Left ventricle myocardium inferior (tissue), 1 donor: ENCODE results near the gene ROBO3. TPM values are rescaled to one million over a fixed set of nuclear protein-coding genes. Genes with fewer than 3 reads are reported as not detected.

ENCODE experiments used
- DNase-seq: peaks from one replicate; pipeline ENCODE4 v3.0.0-alpha.2; 2020
- H3K27ac ChIP-seq: fragments of 200-600 bp; replicated peaks from 2 replicates; pipeline ENCODE4 v1.8.0; 2021
- H3K27me3 ChIP-seq: fragments of 200-600 bp; 2 replicates; pipeline ENCODE4 v1.8.0; 2021; ENCODE audit warnings: low read depth
- H3K36me3 ChIP-seq: fragments of 200-600 bp; 2 replicates; pipeline ENCODE4 v1.8.0; 2021
- H3K4me1 ChIP-seq: fragments of 200-600 bp; 2 replicates; pipeline ENCODE4 v1.8.0; 2021
- H3K4me3 ChIP-seq: fragments of 200-600 bp; 2 replicates; pipeline ENCODE4 v1.8.0; 2021; ENCODE audit warnings: mild to moderate bottlenecking, moderate library complexity
- H3K9me3 ChIP-seq: fragments of 200-600 bp; replicated peaks from 2 replicates; pipeline ENCODE4 v1.8.0; 2021
- intact Hi-C: fragments of 100-400 bp; cut with micrococcal nuclease; formaldehyde crosslinking; loops from one replicate; pipeline ENCODE4 v1.11.0; 2022
- total RNA-seq: library from RNA; stranded (reverse); fragmentation: NEBNext Ultra II Directional; extraction: Animal tissue kit (Norgen Biotek cat#: 25700); gene quantifications from one replicate; pipeline ENCODE4 v1.2.1, GENCODE V29; 2021
- TF ChIP-seq, protein P1 (sequence below): fragments of 200-600 bp; IDR thresholded peaks from 2 replicates; pipeline ENCODE4 v1.8.0; 2021; ENCODE audit warnings: antibody characterized with exemption, mild to moderate bottlenecking, borderline replicate concordance
- donor health status: DM: no; HTN: yes; CAD: no; lungs with severe emphysema.

ROBO3 gene
- total RNA-seq, 1 donor from 2014 or later = 3.9 TPM

DNA sequence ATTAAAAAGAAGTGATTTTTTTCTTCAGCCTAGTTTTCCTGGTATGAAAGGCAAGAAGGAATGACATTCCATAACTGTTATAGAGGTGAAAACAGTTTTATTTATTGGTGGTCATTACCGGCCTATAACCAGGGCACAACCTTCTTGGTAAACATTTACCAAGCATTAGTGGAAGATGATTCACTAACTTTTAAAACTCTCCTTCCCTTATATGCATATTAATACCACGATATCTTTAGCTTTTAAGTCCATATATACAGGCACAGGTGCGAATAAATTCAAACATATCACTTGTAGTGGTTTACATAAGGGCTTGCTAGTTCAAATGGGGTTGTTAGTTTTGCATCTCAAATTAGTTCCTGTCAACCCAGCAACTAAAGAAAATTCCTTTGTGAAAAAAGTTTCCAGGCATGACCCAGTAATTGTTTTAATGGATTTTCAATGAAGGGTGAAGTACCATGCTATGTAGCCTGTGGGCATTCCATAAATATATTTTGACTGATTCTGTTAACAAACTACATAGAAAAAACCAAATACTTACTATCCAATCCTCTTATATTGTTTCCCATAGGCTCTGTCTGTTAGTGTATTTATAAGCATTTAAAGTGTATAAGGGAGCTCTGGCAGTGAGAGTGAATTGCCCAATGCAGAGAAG lies 30.6 kb upstream of the ROBO3 start:
- Histone ChIP-seq H3K4me3 (no peak overlapping the region), H3K27me3 (peaks cover 61% of the 10 kb centered on the region), H3K4me1 (peaks cover 19% of the 10 kb centered on the region), H3K9me3 (no peaks in the 10 kb centered on the region), H3K36me3 (no peaks in the 10 kb centered on the region), H3K27ac (no peak overlapping the region)
- DNase-seq = no peak
- TF ChIP-seq, protein P1, sequence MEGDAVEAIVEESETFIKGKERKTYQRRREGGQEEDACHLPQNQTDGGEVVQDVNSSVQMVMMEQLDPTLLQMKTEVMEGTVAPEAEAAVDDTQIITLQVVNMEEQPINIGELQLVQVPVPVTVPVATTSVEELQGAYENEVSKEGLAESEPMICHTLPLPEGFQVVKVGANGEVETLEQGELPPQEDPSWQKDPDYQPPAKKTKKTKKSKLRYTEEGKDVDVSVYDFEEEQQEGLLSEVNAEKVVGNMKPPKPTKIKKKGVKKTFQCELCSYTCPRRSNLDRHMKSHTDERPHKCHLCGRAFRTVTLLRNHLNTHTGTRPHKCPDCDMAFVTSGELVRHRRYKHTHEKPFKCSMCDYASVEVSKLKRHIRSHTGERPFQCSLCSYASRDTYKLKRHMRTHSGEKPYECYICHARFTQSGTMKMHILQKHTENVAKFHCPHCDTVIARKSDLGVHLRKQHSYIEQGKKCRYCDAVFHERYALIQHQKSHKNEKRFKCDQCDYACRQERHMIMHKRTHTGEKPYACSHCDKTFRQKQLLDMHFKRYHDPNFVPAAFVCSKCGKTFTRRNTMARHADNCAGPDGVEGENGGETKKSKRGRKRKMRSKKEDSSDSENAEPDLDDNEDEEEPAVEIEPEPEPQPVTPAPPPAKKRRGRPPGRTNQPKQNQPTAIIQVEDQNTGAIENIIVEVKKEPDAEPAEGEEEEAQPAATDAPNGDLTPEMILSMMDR = no peak
- intact Hi-C loops = loop anchor here (5.0 to 10.0 kb wide), 2 partner anchors 70 to 167 kb away; partner anchors contain the start of gene ESAM

DNA sequence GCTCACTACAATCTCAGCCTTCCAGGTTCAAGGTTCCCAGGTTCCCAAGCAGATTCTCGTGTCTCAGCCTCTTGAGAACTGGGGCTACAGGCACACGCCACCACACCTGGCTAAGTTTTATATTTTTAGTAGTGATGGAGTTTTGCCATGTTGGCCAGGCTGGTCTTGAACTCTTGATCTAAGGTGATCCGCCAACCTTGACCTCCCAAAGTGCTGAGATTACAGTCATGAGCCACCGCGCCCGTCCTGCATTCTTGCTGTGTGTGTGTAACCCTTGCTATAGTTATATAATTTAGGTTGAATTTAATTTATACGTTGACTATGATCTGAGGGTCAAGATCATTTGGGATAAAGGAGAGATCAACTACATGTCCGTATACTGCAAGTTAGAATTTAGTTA lies 29.3 kb upstream of the ROBO3 start:
- H3K4me3 ChIP-seq = peak overlapping the region; percentile 59

DNA sequence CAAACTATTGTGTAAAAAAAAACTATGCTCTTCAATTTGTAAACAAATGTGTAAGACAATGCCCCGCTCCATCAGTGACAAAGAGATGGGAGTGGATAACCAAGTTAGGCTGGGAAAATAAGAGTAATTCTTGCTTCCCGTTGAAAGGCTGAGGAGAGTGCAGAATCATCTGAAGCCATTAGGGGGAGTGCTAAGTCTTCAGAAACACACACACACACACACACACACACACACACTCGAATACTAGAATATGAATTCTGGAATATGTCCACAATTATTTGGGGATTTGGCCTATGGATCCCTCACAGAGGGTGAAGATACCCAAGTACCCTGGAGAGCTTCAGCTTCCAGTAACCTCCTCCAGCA lies 27.8 kb upstream of the ROBO3 start:
- DNase-seq = no peak
- intact Hi-C loops = loop anchor here (5.0 to 10.0 kb wide), 2 partner anchors 73 to 170 kb away; partner anchors contain the start of gene ESAM
- H3K4me1 ChIP-seq = peaks cover 25% of the 10 kb centered on the region
- H3K4me3 ChIP-seq = no peak overlapping the region
- H3K9me3 ChIP-seq = no peaks in the 10 kb centered on the region
- H3K27me3 ChIP-seq = peaks cover 76% of the 10 kb centered on the region
- no peaks in the 10 kb centered on the region for H3K36me3 ChIP-seq
- no peak overlapping the region for H3K27ac ChIP-seq
- TF ChIP-seq, protein P1 = no peak

More for the DNA sequence above, 29.3 kb upstream of the ROBO3 start:
- TF ChIP-seq, protein P1 = no peak
- Histone ChIP-seq H3K27me3 (peaks cover 74% of the 10 kb centered on the region), H3K36me3 (no peaks in the 10 kb centered on the region), H3K9me3 (no peaks in the 10 kb centered on the region), H3K27ac (no peak overlapping the region), H3K4me1 (peaks cover 25% of the 10 kb centered on the region)
- no peak for DNase-seq
- intact Hi-C loops = loop anchor here (5.0 to 10.0 kb wide), 2 partner anchors 71 to 169 kb away; partner anchors contain the start of gene ESAM

DNA sequence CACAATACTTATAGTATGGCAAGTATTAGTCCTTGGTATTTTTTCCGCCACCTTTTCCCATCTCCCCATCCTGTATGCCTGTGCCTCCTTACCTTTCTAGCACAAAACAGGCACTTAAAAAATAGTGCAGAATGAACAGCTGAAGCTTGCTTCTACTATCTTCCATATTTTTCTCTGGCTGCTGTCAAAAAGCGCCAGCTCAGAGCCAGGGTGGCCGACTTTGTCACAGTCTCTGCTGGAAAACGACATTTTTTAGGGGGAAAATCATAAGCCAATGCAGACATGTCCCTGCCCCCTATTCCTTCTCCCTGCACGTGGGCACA lies 26.5 kb upstream of the ROBO3 start:
- peak overlapping the region; percentile 60 for H3K4me3 ChIP-seq
- TF ChIP-seq, protein P1 = no peak
- intact Hi-C loops = loop anchor here (5.0 to 10.0 kb wide), 2 partner anchors 74 to 171 kb away; partner anchors contain the start of gene ESAM
- H3K9me3 ChIP-seq = no peaks in the 10 kb centered on the region
- peaks cover 76% of the 10 kb centered on the region for H3K27me3 ChIP-seq
- H3K36me3 ChIP-seq = no peaks in the 10 kb centered on the region
- DNase-seq = no peak
- no peak overlapping the region for H3K27ac ChIP-seq
- H3K4me1 ChIP-seq = peaks cover 34% of the 10 kb centered on the region

DNA sequence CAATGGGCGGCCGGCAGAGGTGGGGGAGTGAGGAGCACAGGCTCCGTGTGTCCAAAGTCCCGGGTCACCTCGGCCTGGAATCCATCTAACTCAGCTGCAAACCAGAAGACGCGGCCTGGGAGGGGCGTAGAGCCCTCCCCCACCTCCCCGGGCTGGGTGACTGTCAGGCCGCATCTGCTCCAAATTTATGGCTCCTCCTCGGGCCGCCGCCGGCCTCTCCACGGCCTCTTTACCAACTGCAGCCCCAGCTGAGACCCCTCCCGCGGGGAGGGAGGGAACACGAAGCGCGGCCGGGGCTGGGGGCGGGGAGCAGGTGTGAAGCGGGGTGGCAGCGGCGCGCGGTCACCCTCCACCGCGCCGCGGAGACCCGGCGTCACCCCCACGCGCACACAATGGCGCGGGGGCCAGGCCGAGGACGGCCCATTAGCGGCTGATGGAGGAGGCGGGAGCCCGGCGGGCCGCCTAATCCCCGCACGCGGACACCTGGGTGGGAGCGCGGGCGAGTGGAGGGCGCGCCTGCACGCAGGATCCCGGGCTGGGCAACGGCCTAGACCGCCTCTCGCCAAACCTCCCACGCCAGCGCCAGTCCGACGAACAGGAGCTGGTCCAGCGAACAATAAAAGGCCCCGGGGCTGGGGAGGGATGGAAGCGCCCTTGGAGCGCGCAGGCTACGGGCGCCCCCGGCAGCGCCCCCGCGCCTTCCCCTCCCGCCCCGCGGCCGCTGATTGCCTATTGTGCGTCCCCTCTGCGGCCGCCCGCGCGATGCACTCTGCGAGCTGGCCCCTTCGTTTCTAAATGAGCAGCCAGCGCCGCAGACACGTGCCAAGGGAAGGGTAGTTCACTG lies 25.9 kb upstream of the ROBO3 start:
- TF ChIP-seq, protein P1 = no peak
- Histone ChIP-seq H3K4me3 (peak overlapping the region; percentile 60), H3K27me3 (peaks cover 79% of the 10 kb centered on the region), H3K27ac (no peak overlapping the region), H3K9me3 (no peaks in the 10 kb centered on the region), H3K36me3 (no peaks in the 10 kb centered on the region), H3K4me1 (peaks cover 34% of the 10 kb centered on the region)
- intact Hi-C loops = loop anchor here (5.0 to 10.0 kb wide), 2 partner anchors 75 to 172 kb away; partner anchors contain the start of gene ESAM
- DNase-seq = no peak
